SU-DHL-6 (cell line): ENCODE results near the gene CTNNBL1.

Experiments used
- EZH2phosphoT487 ChIP-seq: fragments of 200-600 bp; sonication (generic), shearing (Covaris generic); conservative IDR thresholded peaks from 2 replicates; pipeline ENCODE4 v1.6.1; 2018; ENCODE audit warnings: mild to moderate bottlenecking, antibody characterized with exemption, low read length, moderate library complexity, mixed read lengths
- TF ChIP-seq, protein P1 (sequence below): fragments of 200-600 bp; sonication (generic); IDR thresholded peaks from one replicate; pipeline ENCODE4 v1.5.1; 2017; ENCODE audit warnings: antibody characterized with exemption, mild to moderate bottlenecking, low read length, moderate library complexity; ENCODE audit not compliant: insufficient read depth, poor library complexity, severe bottlenecking

DNA sequence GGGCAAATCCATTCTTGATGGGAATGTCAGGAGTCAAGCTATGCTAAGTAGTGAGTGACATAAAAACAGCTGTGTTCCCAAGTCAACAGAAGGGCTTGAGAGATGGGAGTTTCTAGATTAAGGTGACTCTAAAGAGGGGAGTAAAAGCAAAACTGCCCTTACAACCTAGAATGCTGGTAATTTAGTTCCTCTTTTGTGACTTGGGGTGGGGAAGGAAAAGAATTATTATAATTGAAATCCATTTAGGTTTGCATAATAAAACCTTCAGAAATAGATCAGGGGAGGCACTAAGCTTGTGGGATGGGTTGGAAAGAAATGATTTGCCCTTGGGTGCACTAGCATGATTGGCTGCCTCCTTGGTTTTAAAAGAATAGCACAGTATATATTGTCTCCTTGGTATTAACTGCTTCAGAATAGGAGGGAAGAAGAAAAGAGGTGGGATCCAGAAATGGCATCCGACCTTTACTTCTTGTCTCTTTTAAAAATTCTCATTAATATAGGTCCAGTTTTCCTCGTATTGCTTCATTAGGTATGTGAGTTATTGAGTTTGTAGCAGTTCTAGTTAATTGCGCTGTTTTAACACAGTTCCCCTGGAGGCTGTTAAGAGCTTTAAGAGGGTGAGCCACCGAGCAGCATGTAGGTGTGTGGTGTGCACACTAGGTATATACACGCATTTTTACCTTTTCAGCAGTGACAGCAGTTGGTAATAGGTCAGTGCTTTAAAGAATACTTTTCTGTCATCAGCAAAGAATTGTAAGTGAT, 113.8 kb downstream of the CTNNBL1 start:
- TF ChIP-seq, protein P1, sequence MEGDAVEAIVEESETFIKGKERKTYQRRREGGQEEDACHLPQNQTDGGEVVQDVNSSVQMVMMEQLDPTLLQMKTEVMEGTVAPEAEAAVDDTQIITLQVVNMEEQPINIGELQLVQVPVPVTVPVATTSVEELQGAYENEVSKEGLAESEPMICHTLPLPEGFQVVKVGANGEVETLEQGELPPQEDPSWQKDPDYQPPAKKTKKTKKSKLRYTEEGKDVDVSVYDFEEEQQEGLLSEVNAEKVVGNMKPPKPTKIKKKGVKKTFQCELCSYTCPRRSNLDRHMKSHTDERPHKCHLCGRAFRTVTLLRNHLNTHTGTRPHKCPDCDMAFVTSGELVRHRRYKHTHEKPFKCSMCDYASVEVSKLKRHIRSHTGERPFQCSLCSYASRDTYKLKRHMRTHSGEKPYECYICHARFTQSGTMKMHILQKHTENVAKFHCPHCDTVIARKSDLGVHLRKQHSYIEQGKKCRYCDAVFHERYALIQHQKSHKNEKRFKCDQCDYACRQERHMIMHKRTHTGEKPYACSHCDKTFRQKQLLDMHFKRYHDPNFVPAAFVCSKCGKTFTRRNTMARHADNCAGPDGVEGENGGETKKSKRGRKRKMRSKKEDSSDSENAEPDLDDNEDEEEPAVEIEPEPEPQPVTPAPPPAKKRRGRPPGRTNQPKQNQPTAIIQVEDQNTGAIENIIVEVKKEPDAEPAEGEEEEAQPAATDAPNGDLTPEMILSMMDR: no peak
- TF ChIP-seq EZH2phosphoT487: no peak
